DMS153 treated with DMSO at 0.1 percent for 48 hours (cell line): ENCODE data around the gene MYOM3.
"Not testable (repeated sequence)": the region's sequence is repeated elsewhere in the genome, so short reads cannot be mapped to it uniquely, and the experiment has no call there.

Experiments
- DNase-seq: peaks from one replicate; lab custom pipeline; 2025; ENCODE audit not compliant: unreplicated experiment; lab: John Stamatoyannopoulos, UW

MYOM3 gene

DNA sequence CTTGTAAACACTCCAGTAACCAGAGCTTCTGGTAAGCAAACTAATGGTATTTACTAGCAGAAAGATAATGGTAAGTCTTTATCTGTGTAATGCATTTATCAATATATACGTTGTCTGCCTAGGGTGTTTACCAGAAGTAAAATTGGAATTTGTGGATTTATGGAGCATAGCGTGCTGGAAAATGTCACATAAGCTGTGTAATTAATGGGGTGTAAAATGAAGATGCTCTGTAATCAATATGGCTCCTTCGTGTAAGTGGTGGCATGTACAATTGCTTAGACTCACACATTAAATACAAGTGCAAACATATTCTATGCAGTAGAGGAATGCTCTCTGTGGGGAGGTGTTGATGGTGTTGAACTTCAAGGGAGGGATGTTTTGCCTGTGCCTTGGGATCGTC, 69.6 kb downstream of the MYOM3 start:
- no peak for DNase-seq

DNA sequence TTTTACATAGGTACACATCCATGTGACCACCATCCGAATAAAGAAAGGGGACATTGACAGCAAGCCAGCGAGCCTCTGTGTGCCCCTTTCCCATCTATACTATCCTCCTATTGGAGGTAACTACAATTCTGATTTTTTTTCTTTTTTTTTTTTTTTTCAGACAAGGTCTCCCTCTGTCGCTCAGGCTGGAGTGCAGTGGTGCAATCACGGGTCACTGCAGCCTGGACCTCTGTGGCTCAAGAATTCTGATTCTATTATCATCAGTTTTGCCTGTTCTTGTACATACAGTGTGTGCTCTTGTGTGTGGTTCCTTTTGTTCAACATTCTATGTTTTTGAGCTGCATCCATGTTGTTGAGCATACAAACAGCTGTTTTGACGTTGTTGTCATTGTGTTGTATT, 75.8 kb downstream of the MYOM3 start:
- no peak for DNase-seq

GRCh38 chr1:24032981-24033380, 79.0 kb downstream of the MYOM3 start:
- no peak for DNase-seq

- DNase-seq, result not testable (repeated sequence)
Observed at GRCh38 chr1:24030976-24031516, 80.9 kb downstream of the MYOM3 start.

GRCh38 chr1:24027838-24028468, 84.0 kb downstream of the MYOM3 start:
- peak; percentile 46 for DNase-seq

DNA sequence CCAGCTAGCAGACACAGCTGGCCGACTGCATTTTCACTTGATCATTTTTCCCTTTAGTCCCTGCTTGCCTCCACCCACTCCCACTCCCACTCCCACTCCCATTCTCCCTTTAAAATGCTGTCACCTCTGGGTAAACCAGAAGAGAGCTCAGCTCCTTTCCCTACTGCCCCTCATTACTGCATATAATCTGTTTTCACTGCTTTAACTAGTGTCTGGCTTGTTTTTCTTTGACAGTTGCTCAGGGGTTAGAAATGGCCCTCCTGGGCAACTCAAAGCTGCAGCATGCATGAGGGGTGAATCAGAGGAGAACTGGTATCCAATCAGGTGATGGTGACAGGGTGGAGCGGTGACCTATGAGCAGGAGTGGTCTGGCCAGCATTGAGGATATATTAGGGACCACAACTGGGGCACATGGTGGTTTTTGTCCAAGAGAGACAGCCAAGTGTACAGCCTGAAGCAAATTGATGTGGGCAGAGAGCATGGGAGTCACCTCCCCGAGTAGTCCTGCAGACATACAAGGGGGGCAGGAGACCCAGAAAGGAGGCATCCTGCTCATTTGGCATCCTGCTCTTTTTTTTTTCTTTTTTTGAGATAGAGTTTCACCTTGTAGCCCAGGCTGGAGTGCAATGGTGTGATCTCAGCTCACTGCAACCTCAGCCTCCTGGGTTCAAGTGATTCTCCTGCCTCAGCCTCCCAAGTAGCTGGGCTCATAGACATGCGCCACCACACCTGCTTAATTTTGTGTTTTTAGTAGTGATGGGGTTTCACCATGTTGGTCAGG, 89.2 kb downstream of the MYOM3 start:
- no peak for DNase-seq

- no peak for DNase-seq
Observed at GRCh38 chr1:24021403-24022266, 90.3 kb downstream of the MYOM3 start.

DNA sequence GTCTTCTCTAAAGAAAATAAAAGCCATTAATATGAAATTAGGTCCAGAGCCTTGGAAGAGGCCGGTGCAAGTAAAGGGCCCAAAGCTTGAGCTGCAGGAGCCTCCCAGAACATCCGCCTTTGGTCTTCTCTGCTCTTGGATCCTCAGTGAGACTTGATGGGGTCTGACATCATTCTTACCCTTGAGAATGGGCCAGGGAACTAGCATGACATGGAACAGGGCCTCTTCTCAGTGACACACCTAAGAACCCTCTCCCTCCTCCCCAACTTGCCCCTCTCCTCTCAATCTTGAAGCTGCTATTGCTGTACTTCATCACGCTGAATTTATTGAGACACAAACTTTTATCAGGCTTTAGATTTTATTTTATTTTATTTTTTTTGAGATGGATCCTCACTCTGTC, 91.5 kb downstream of the MYOM3 start:
- no peak for DNase-seq

DNA sequence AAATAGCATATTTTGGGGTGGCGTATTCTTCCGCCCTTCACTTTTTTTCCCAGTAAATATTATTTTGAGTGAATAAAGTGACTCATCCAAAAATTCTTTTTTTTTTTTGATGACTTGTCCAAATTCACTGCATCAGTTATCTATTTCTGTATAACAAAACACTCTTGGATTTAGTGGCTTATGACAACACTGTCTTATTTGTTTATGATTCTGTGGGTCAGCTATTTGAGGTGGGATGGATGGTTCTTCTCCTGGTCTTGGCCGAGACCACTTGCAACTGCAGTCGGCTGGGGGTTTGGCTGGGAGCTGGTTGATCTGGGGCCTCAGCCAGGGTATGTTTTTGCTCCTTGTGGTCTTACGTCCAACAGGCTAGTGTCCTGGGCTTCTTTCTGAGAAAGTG, 91.9 kb downstream of the MYOM3 start:
- DNase-seq, result no peak

DNA sequence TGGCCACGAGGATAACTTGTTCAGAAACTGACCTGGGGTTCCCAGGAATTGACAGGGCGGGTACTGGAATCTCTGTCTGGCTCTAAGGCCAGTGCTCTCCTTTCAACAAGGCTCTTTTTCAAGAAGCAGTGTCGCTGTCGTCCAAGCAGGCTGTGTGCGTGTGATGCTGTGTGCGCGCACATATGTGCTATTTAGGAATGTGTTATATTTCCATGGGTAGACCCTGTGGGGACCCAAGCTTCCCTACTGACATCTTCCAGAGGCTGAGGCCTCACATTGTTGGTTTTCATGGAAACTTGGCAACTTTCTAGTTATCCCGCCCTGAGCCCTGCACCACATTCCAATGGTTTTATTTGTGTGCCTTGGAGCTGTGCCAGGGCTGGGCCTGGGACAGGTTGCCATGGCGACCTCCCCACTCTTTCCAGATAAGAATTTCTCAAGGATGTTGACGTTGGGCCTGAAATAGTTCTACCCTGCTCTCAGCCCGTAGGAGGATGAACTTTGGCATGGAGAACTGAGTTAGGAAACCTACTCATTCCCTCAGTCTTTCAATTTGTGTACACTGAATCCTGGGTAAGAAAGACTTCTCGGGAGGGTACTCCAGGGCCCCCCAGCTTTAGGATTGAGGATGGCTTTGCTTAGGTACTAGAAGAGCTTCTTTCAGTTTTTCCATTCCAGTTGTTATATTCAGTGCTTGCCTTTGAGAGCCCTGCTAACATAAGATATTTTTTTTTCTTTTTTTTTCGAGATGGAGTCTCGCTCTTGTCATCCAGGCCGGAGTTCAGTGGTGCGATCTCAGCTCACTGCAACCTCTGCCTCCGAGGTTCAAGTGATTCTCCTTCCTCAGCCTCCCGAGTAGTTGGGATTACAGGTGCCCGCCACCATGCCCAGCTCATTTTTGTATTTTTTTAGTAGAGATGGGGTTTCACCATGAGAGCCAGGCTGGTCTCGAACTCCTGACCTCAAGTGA, 93.0 kb downstream of the MYOM3 start:
- no peak for DNase-seq

GRCh38 chr1:24015221-24016210, 96.4 kb downstream of the MYOM3 start:
- no peak for DNase-seq

DNA sequence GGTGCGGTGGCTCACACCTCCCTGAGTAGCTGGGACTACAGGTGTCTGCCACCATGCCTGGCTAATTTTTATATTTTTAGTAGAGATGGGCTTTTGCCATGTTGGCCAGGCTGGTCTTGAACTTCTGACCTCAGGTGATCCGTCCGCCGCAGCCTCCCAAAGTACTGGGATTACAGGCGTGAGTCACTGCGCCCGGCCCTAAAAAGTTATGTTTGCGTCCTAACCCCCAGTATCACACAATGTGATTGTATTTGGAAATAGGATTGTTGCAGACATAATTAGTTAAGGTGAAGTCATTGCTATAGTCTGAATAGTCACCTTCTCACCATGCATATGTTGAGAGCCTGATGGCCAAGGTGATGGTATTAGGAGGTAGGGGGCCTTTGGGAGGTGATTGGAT, 99.1 kb downstream of the MYOM3 start:
- not testable (repeated sequence) for DNase-seq

DNA sequence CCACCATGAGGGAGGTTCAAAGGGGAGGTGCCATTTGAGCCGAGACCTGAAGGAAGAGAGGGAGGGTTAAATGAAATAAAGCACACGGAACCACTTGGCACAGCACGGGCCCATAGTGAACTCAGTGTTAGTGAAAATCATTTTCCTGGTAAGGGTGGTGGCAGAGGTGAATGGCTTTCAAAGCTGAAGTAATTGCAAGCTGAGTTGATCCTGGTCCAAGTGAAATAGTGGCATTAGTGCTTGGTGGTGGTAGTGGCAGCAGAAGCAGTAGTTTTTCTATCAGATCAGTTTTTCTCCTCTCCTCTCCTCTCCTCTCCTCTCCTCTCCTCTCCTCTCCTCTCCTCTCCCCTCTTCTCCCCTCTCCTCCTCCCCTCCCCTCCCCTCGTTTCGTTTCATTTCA, 101.3 kb downstream of the MYOM3 start:
- no peak for DNase-seq

GRCh38 chr1:24009406-24009805, 102.5 kb downstream of the MYOM3 start:
- DNase-seq, result no peak

GRCh38 chr1:24008574-24009184, 103.3 kb downstream of the MYOM3 start:
- not testable (repeated sequence) for DNase-seq

GRCh38 chr1:24007079-24007478, 104.9 kb downstream of the MYOM3 start:
- no peak for DNase-seq
